ENCODE measurements around the gene KY.

GRCh38 chr3:134654031-134654430 lies 3.2 kb upstream of the KY start:
- TF ChIP-seq CTCF (IDR thresholded peaks at IDR 0.05; ENCODE audit: low read depth, low read length) (no peak), POLR2A (IDR thresholded peaks at IDR 0.05; ENCODE audit: extremely low read depth, insufficient read length) (no peak), MAX (IDR thresholded peaks at IDR 0.05; ENCODE audit: low read depth, low read length) (no peak), MYC (IDR thresholded peaks at IDR 0.05; ENCODE audit: low read depth, low read length) (no peak)
